GM19328 (cell line): Measurements from ENCODE around the gene SMIM15.
"Not testable (repeated sequence)": the region's sequence is repeated elsewhere in the genome, so short reads cannot be mapped to it uniquely, and the experiment has no call there.

ENCODE experiments used
- ATAC-seq: cut with Tn5 transposase; IDR thresholded peaks from one replicate; pipeline ENCODE4 v1.9.1; 2021; ENCODE audit warnings: mild to moderate bottlenecking, moderate library complexity; ENCODE audit not compliant: unreplicated experiment

Gene SMIM15

GRCh38 chr5:61162010-61162831 is at the start of gene SMIM15:
Gene SMIM15, minus strand, starts transcription at chr5:61162468. Its CDS starts 2,297 bp downstream, at chr5:61160171.
- ATAC-seq = peak; percentile 94

GRCh38 chr5:61207884-61208283 is 45.6 kb upstream of the SMIM15 start:
- ATAC-seq = no peak

- no peak for ATAC-seq
These were observed 42.7 kb upstream of the SMIM15 start for GRCh38 chr5:61205013-61205412.

- ATAC-seq = no peak
These were observed 39.9 kb upstream of the SMIM15 start for GRCh38 chr5:61202213-61202612.

GRCh38 chr5:61200582-61201155 is 38.4 kb upstream of the SMIM15 start:
- no peak for ATAC-seq

GRCh38 chr5:61198606-61199005 is 36.3 kb upstream of the SMIM15 start:
- no peak for ATAC-seq

- ATAC-seq = not testable (repeated sequence)
These were observed 25.6 kb upstream of the SMIM15 start for GRCh38 chr5:61187826-61188225.

- not testable (repeated sequence) for ATAC-seq
These were observed 25.1 kb upstream of the SMIM15 start for GRCh38 chr5:61187352-61187751.

- no peak for ATAC-seq
These were observed 24.4 kb upstream of the SMIM15 start for GRCh38 chr5:61186634-61187033.

GRCh38 chr5:61184708-61185107 is 22.4 kb upstream of the SMIM15 start:
- ATAC-seq = no peak

- no peak for ATAC-seq
These were observed 21.3 kb upstream of the SMIM15 start for GRCh38 chr5:61183538-61183937.

- no peak for ATAC-seq
These were observed 20.2 kb upstream of the SMIM15 start for GRCh38 chr5:61182449-61182848.

- no peak for ATAC-seq
These were observed 18.6 kb upstream of the SMIM15 start for GRCh38 chr5:61180886-61181285.

GRCh38 chr5:61178702-61179101 is 16.4 kb upstream of the SMIM15 start:
- ATAC-seq = no peak

- peak; percentile 93 for ATAC-seq
These were observed 15.4 kb upstream of the SMIM15 start for GRCh38 chr5:61177716-61178115.

GRCh38 chr5:61177070-61177469 is 14.8 kb upstream of the SMIM15 start:
- no peak for ATAC-seq

GRCh38 chr5:61176631-61177030 is 14.4 kb upstream of the SMIM15 start:
- ATAC-seq = no peak

GRCh38 chr5:61171479-61171878 is 9.2 kb upstream of the SMIM15 start:
- no peak for ATAC-seq

GRCh38 chr5:61168951-61169350 is 6.7 kb upstream of the SMIM15 start:
- ATAC-seq = no peak

GRCh38 chr5:61167382-61167781 is 5.1 kb upstream of the SMIM15 start:
- ATAC-seq = no peak

GRCh38 chr5:61163905-61164304 is 1.6 kb upstream of the SMIM15 start:
- ATAC-seq = no peak

- ATAC-seq = no peak
These were observed 732 bp upstream of the SMIM15 start for GRCh38 chr5:61162832-61163567.
